ENCODE measurements around the gene EML6.

DNA sequence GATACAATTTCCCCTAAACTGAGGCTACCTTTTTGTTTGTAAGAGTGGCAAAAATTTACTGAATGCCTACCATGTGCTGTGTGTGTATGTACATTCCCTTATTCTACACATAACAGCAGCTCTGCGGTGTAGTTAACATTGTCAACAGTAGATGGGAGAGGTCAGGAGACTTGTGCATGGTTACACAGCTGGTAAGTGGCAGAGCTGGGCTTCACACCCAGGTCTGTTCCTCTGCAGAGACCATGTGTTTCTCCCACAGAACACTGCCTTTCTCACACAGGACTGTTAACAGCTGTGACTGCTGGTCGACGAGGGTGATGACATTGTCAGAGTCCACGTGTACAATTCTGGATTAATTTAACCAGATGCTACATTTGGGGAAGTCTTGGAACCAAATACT, 49.1 kb downstream of the EML6 start:
- TF ChIP-seq EZH2 (IDR thresholded peaks at IDR 0.05; ENCODE audit: borderline replicate concordance, low read length) = no peak
- TF ChIP-seq, protein P1, sequence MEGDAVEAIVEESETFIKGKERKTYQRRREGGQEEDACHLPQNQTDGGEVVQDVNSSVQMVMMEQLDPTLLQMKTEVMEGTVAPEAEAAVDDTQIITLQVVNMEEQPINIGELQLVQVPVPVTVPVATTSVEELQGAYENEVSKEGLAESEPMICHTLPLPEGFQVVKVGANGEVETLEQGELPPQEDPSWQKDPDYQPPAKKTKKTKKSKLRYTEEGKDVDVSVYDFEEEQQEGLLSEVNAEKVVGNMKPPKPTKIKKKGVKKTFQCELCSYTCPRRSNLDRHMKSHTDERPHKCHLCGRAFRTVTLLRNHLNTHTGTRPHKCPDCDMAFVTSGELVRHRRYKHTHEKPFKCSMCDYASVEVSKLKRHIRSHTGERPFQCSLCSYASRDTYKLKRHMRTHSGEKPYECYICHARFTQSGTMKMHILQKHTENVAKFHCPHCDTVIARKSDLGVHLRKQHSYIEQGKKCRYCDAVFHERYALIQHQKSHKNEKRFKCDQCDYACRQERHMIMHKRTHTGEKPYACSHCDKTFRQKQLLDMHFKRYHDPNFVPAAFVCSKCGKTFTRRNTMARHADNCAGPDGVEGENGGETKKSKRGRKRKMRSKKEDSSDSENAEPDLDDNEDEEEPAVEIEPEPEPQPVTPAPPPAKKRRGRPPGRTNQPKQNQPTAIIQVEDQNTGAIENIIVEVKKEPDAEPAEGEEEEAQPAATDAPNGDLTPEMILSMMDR (conservative IDR thresholded peaks at IDR 0.05 in 1 of 2, IDR thresholded peaks at IDR 0.05 in 1 of 2; ENCODE audit: extremely low read depth in 1 of 2, insufficient read depth in 1 of 2, low read depth in 1 of 2, low read length in 2 of 2) = no peak
